Body of pancreas (tissue), 4 donors: ENCODE results near the gene KCNE3.

Source experiments
- CTCF ChIP-seq, 7 experiments: fragments of 450-650 bp in 4 of 7; fragments of 200-600 bp in 3 of 7; sonication (generic) in 3 of 7; IDR thresholded peaks; one replicate each; pipeline ENCODE4 v1.5.1; 2016 to 2019; ENCODE audit warnings: antibody characterized with exemption in 7 of 7
- POLR2A ChIP-seq, 3 donors: fragments of 450-650 bp; IDR thresholded peaks; one replicate each; pipeline ENCODE4 v1.6.1; 2016; ENCODE audit warnings: antibody characterized with exemption in 3 of 3, mild to moderate bottlenecking in 2 of 3

GRCh38 chr11:74470526-74470925 lies 3.2 kb upstream of the KCNE3 start:
- no peak for TF ChIP-seq CTCF (IDR thresholded peaks at IDR 0.05)
- no peak for TF ChIP-seq POLR2A (IDR thresholded peaks at IDR 0.05)
